Osteocyte (in vitro differentiated cells): ENCODE data around the gene ZBTB24. TPM values are rescaled to one million over a fixed set of nuclear protein-coding genes. Genes with fewer than 3 reads are reported as not detected.

Experiments used
- DNase-seq: peaks from one replicate; pipeline ENCODE4 v3.0.0; 2021; ENCODE audit warnings: mixed read lengths; ENCODE audit not compliant: unreplicated experiment; ENCODE audit errors: extremely low spot score
- H3K27ac Mint-ChIP-seq: one replicate; pipeline ENCODE4 v1.8.0; 2021; ENCODE audit warnings: mild to moderate bottlenecking, mixed read lengths; ENCODE audit not compliant: unreplicated experiment
- H3K27me3 Mint-ChIP-seq: one replicate; pipeline ENCODE4 v1.8.0; 2021; ENCODE audit warnings: mixed read lengths; ENCODE audit not compliant: unreplicated experiment
- H3K36me3 Mint-ChIP-seq: one replicate; pipeline ENCODE4 v1.8.0; 2021; ENCODE audit warnings: mixed read lengths; ENCODE audit not compliant: unreplicated experiment
- H3K4me1 Mint-ChIP-seq: one replicate; pipeline ENCODE4 v1.8.0; 2021; ENCODE audit warnings: mixed read lengths; ENCODE audit not compliant: unreplicated experiment
- H3K4me3 Mint-ChIP-seq: one replicate; pipeline ENCODE4 v1.8.0; 2021; ENCODE audit warnings: mild to moderate bottlenecking, moderate library complexity, mixed read lengths; ENCODE audit not compliant: unreplicated experiment
- H3K9me3 Mint-ChIP-seq: one replicate; pipeline ENCODE4 v1.8.0; 2021; ENCODE audit warnings: mixed read lengths; ENCODE audit not compliant: unreplicated experiment
- CTCF ChIP-seq: fragments of 200-600 bp; sonication (generic); IDR thresholded peaks from 2 replicates; pipeline ENCODE4 v1.5.0; 2021; ENCODE audit warnings: antibody characterized with exemption, mild to moderate bottlenecking, moderate library complexity
- total RNA-seq: library from RNA; stranded (reverse); gene quantifications from 2 replicates; pipeline ENCODE4 v1.2.1, GENCODE V29; 2021

Gene ZBTB24
- total RNA-seq, 1 donor from 2014 or later = 6.2 TPM

- peaks cover 29% of the 10 kb centered on the region for H3K27me3 Mint-ChIP-seq
- no peak for DNase-seq
- TF ChIP-seq CTCF = no peak
- no peaks in the 10 kb centered on the region for H3K9me3 Mint-ChIP-seq
- no peak overlapping the region for H3K4me3 Mint-ChIP-seq
- no peak overlapping the region for H3K27ac Mint-ChIP-seq
- H3K4me1 Mint-ChIP-seq = no peaks in the 10 kb centered on the region
- H3K36me3 Mint-ChIP-seq = no peaks in the 10 kb centered on the region
Observed at GRCh38 chr6:109507490-109508072, 24.6 kb upstream of the ZBTB24 start.

GRCh38 chr6:109506841-109507240 lies 23.8 kb upstream of the ZBTB24 start:
- Mint-ChIP-seq H3K27ac (no peak overlapping the region), H3K4me1 (no peaks in the 10 kb centered on the region), H3K4me3 (no peak overlapping the region), H3K9me3 (no peaks in the 10 kb centered on the region), H3K36me3 (no peaks in the 10 kb centered on the region), H3K27me3 (peaks cover 31% of the 10 kb centered on the region)
- no peak for DNase-seq
- no peak for TF ChIP-seq CTCF

- no peak for TF ChIP-seq CTCF
- no peaks in the 10 kb centered on the region for H3K9me3 Mint-ChIP-seq
Observed at GRCh38 chr6:109506314-109506713, 23.3 kb upstream of the ZBTB24 start.

GRCh38 chr6:109503327-109504224 lies 20.6 kb upstream of the ZBTB24 start:
- no peaks in the 10 kb centered on the region for H3K4me1 Mint-ChIP-seq
- no peaks in the 10 kb centered on the region for H3K36me3 Mint-ChIP-seq
- H3K9me3 Mint-ChIP-seq = no peaks in the 10 kb centered on the region
- DNase-seq = no peak
- no peak overlapping the region for H3K27ac Mint-ChIP-seq
- TF ChIP-seq CTCF = no peak
- no peak overlapping the region for H3K4me3 Mint-ChIP-seq
- H3K27me3 Mint-ChIP-seq = peaks cover 32% of the 10 kb centered on the region

More at GRCh38 chr6:109506314-109506713, 23.3 kb upstream of the ZBTB24 start:
- no peak overlapping the region for H3K27ac Mint-ChIP-seq
- no peaks in the 10 kb centered on the region for H3K36me3 Mint-ChIP-seq
- peaks cover 32% of the 10 kb centered on the region for H3K27me3 Mint-ChIP-seq
- no peak for DNase-seq
- H3K4me3 Mint-ChIP-seq = no peak overlapping the region
- no peaks in the 10 kb centered on the region for H3K4me1 Mint-ChIP-seq

GRCh38 chr6:109498936-109499335 lies 15.9 kb upstream of the ZBTB24 start:
- H3K9me3 Mint-ChIP-seq = no peaks in the 10 kb centered on the region
- DNase-seq = no peak
- H3K4me3 Mint-ChIP-seq = no peak overlapping the region
- no peaks in the 10 kb centered on the region for H3K36me3 Mint-ChIP-seq
- no peaks in the 10 kb centered on the region for H3K4me1 Mint-ChIP-seq
- TF ChIP-seq CTCF = no peak
- no peak overlapping the region for H3K27ac Mint-ChIP-seq
- H3K27me3 Mint-ChIP-seq = peaks cover 45% of the 10 kb centered on the region
